Astrocyte of the cerebellum (primary cell): ENCODE measurements around the gene RILPL1.
"Not testable (repeated sequence)": the region's sequence is repeated elsewhere in the genome, so short reads cannot be mapped to it uniquely, and the experiment has no call there.

Experiments
- DNase-seq: peaks from one replicate; pipeline ENCODE4 v3.0.0-alpha.2; 2011; ENCODE audit warnings: low read depth
- H3K4me3 ChIP-seq: 2 replicates; pipeline ENCODE4 v1.5.1; 2011; ENCODE audit warnings: mild to moderate bottlenecking, low read depth, low read length, moderate library complexity
- CTCF ChIP-seq: IDR thresholded peaks from 2 replicates; pipeline ENCODE4 v1.5.1; 2012; ENCODE audit warnings: low read length, low read depth, moderate library complexity, mild to moderate bottlenecking; ENCODE audit errors: missing control alignments
- in situ Hi-C: cut with HindIII; loops from 2 replicates; pipeline ENCODE4 v1.10.0; 2017; ENCODE audit warnings: low sequenced_read_pairs

RILPL1 gene

GRCh38 chr12:123543541-123543940, 10.0 kb upstream of the RILPL1 start:
- DNase-seq: no peak
- in situ Hi-C loops: no loop called here
- no peak for TF ChIP-seq CTCF
- no peak overlapping the region for H3K4me3 ChIP-seq

DNA sequence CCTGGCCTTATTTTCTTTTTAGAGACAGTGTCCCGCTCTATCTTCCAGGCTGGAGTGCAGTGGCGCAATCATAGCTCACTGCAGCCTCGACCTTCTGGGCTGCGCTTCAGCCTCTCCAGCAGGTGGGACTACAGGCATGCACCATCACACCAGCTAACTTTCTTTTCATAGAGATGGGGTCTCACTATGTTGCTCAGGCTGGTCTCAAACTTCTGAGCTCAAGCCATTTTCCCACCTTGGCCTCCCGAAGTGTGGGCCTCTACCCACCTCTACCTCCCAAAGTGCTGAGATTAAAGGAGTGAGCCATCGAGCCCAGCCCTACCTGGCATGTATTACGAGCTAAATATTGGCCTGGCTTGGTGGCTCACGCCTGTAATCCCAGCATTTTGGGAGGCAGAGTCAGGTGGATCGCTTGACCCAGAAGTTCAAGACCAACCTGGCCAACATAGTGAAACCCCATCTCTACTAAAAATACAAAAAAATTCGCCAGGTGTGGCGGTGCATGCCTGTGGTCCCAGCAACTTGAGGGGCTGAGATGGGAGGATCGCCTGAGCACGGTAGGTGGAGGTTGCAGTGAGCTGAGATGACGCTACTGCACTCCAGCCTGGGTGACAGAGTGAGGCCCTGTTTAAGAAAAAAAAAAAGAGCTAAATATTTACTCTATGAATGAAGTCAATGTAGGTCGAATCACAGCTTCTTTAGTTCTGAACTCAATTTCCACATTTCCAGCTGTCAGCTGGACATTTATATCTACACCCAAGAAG, 7.6 kb upstream of the RILPL1 start:
- TF ChIP-seq CTCF: no peak
- in situ Hi-C loops: no loop called here
- no peak for DNase-seq
- no peak overlapping the region for H3K4me3 ChIP-seq

DNA sequence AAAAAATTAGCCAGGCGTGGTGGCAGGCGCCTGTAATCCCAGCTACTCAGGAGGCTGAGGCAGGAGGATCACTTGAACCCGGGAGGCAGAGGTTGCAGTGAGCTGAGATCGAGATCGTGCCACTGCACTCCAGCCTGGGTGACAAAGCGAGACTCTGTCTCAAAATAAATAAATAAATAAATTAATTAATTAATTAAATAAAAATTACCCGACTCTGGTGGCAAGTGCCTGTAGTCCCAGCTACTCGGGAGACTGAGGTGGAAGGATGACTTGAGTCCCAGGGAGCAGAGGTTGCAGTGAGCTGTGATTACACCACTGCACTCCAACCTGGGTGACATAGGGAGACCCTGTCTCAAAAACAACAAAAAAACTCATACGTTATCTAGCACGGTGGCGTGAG, 2.4 kb upstream of the RILPL1 start:
- DNase-seq, in situ Hi-C loops, H3K4me3 ChIP-seq: not testable (repeated sequence)

DNA sequence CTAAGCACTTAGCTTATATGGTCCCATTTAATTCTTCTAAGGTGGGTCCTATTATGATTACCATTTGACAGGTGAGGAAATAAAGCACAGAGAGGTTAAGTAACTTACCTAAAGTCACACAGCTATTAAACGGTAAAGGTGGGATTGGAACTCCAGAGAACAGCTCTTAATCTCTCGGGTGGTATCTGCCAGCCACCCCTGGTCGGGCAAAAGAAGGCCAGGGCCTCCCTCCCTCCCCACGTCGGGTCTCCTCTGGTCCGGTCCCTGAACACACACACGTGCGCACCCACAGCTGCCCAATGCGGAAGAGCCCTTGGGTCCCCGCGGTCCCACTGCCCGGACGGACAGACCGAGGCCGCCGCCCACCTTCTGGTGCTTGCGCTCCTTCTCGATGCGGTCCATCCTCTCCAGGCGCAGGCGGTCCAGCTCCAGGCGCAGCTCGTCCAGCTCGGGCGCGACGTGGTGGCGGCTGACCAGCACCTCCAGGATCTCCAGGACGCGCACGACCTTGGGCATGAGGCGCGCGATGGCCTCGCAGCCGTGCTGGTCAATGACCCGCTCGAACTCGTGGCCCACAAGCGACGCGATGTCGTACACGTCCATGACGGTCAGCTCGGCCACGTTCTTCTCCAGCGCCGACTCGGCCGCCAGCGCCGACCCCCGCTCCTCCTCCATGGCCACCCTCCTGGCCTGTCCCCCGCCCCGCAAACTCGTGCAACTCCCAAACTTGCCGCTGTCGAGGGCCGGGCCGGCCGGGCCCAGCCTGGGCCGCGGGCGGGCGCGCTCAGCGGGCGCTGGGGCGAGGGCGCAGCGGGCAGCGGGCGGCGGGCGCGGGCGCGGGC, 490 bp downstream of the RILPL1 start:
- in situ Hi-C loops: no loop called here
- H3K4me3 ChIP-seq: peak overlapping the region; percentile 60
- no peak for TF ChIP-seq CTCF
- no peak for DNase-seq

DNA sequence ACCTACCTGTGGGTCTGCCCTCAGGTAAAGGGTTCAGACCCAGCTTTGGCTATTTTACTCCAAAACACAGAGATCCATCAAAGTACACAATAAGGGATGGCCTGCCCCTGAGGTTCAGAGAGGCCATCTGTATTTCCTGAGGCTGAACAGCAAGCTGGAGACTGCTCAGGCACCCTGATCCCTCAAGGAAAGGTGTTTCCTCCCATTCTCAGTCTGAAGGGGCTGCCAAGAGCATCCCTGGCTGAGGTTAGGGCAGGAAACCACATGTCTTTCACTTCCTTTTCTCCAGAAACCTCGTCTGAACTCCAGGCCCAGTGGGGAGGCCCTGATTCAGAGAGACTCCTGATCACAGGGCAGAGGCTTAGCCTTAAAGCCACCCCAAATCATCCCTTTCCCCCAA, 1.5 kb downstream of the RILPL1 start:
- TF ChIP-seq CTCF: no peak
- peak; percentile 55 for DNase-seq
- in situ Hi-C loops: no loop called here
- H3K4me3 ChIP-seq: peak overlapping the region; percentile 60

DNA sequence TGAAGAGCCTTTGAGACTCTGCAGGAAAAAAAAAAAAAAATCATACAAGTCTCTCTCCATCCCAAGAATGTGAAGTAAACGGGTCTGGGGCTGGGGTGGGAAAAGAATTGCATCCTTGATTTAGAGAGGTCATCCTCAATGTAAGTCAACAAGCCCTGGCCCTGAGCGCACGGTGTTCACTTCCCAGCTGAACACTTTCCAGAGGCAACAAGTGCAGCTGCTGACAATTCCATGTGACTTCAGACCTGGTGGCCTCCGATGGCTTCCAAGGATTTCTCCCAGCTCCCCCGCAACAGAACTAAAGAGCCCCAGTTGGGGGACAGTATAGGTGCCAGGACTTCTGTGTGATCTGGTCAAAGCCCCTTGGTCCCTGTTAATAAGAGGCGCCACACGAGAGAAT, 2.4 kb downstream of the RILPL1 start:
- in situ Hi-C loops: no loop called here
- no peak overlapping the region for H3K4me3 ChIP-seq
- TF ChIP-seq CTCF: no peak
- DNase-seq: no peak

GRCh38 chr12:123530668-123531067, 2.9 kb downstream of the RILPL1 start:
- no peak overlapping the region for H3K4me3 ChIP-seq
- DNase-seq: no peak
- TF ChIP-seq CTCF: no peak
- in situ Hi-C loops: no loop called here
